AG04450 (cell line): ENCODE results near the gene GRM4. TPM values are rescaled to one million over a fixed set of nuclear protein-coding genes. Genes with fewer than 3 reads are reported as not detected.

Source experiments
- CTCF ChIA-PET: fragments of 300-600, 350-600 bp; formaldehyde crosslinking; extraction: SDS; loops from one replicate; lab custom pipeline; 2022; ENCODE audit warnings: antibody characterized with exemption, inconsistent platforms; lab: Charles Lee
- POLR2A ChIA-PET: fragments of 350-600 bp; formaldehyde crosslinking; extraction: SDS; loops from one replicate; lab custom pipeline; 2021; ENCODE audit warnings: antibody characterized with exemption, inconsistent platforms; lab: Yijun Ruan, JAX
- DNase-seq: peaks from one replicate; pipeline ENCODE4 v3.0.0-alpha.2; 2011; ENCODE audit warnings: low read depth, low spot score
- H3K27ac ChIP-seq: one replicate; pipeline ENCODE4 v1.5.1; 2012; ENCODE audit warnings: low read depth, low read length, control low read depth
- H3K27me3 ChIP-seq: one replicate; pipeline ENCODE4 v1.6.0; 2012; ENCODE audit warnings: low read length; ENCODE audit not compliant: control insufficient read depth, insufficient read depth
- H3K4me3 ChIP-seq: 2 replicates; pipeline ENCODE4 v1.5.1; 2011; ENCODE audit warnings: mild to moderate bottlenecking, low read depth, low read length, control low read depth
- H3K9me3 ChIP-seq: 2 replicates; pipeline ENCODE4 v1.5.1; 2012; ENCODE audit warnings: low read length; ENCODE audit not compliant: control insufficient read depth, insufficient read depth
- CTCF ChIP-seq: IDR thresholded peaks from 2 replicates; pipeline ENCODE4 v1.5.1; 2011; ENCODE audit warnings: low read depth, low read length, control low read depth, inconsistent platforms
- polyA plus RNA-seq: library from polyadenylated mRNA; depleted of rRNA; stranded (reverse); fragments of >200 nt; gene quantifications from 2 replicates; pipeline ENCODE4 v1.2.3, GENCODE V29; 2011

The GRM4 gene
- polyA plus RNA-seq, 1 experiment = not detected

DNA sequence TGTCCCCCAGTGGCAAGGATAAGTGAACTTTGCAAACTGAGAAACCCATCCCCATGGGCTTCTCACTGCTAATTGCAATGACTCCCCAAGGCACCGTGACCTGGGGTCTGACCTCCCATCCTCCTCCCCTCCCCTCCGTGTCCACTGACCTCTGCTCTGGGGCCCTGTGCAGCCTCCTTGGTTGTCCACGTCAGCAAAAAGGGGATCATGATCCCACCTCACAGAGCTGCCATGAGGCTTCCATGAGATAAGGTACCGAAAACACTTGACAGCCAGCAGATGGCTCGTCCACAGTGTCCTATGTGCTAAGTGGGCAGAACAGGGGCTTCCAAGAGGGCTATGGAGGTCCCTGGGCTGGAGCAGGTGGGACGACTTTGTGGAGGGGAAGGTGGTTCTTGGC is 104.5 kb downstream of the GRM4 start:
- CTCF ChIA-PET = interaction anchor here (1.9 kb wide), 1 partner anchor 14 kb away, joined by 11 read pairs; no protein-coding TSS in a partner anchor
- no peak for DNase-seq
- H3K9me3 ChIP-seq = no peaks in the 10 kb centered on the region; the same call in 1 of the 2 replicates
- peaks cover 10% of the 10 kb centered on the region for H3K27me3 ChIP-seq
- TF ChIP-seq CTCF = no peak
- POLR2A ChIA-PET = no interaction called here
- no peak overlapping the region for H3K4me3 ChIP-seq
- H3K27ac ChIP-seq = no peak overlapping the region

- Histone ChIP-seq H3K9me3 (no peaks in the 10 kb centered on the region; the same call in 1 of the 2 replicates), H3K27me3 (peaks cover 13% of the 10 kb centered on the region), H3K27ac (no peak overlapping the region), H3K4me3 (no peak overlapping the region)
- DNase-seq = no peak
- ChIA-PET POLR2A (no interaction called here), CTCF (no interaction called here)
- no peak for TF ChIP-seq CTCF
Observed at GRCh38 chr6:34039943-34040342, 105.9 kb downstream of the GRM4 start.

- no peak overlapping the region for H3K27ac ChIP-seq
- CTCF ChIA-PET = interaction anchor here (0.7 kb wide), 1 partner anchor 15 kb away, joined by 5 read pairs; no protein-coding TSS in a partner anchor
- POLR2A ChIA-PET = no interaction called here
- no peak for DNase-seq
- no peak for TF ChIP-seq CTCF
- H3K27me3 ChIP-seq = peaks cover 13% of the 10 kb centered on the region
- H3K4me3 ChIP-seq = no peak overlapping the region
- no peaks in the 10 kb centered on the region for H3K9me3 ChIP-seq
Observed at GRCh38 chr6:34037151-34037550, 108.7 kb downstream of the GRM4 start.

DNA sequence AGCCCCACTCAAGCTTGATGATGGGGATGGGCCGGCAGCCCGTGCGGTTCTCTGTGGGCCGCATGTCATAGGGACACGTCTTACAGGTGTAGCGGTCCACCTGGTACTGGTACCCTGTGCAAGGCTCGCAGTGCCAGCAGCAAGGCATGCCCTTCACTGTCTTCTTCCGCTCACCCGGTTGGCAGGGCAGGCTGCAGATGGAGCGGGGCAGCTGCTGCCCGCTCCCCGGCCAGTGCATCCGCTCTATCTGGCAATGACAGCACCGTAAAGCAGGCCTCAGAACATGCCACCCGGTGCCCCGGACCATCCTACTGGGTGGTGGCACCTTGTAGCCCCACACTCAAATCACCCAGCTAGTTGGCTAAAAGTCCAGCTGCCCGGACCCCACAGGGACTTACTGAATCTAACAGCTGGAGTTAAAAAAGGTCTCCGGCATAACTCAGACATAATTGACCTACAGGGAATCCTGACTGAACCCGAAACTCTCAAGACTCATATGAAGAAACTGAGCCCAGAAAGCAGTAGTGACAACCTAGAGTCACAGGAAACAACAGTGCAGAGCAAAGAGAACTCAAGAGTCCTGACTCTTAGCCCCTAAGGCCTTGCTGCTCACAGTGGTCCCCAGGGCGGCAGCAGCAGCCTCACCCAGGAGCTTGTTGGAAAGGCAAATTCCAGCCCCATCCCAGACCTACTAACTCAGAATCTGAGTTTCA is 109.4 kb downstream of the GRM4 start:
- DNase-seq = no peak
- H3K27me3 ChIP-seq = peaks cover 13% of the 10 kb centered on the region
- no peak overlapping the region for H3K4me3 ChIP-seq
- no peaks in the 10 kb centered on the region for H3K9me3 ChIP-seq
- CTCF ChIA-PET = no interaction called here
- no peak for TF ChIP-seq CTCF
- no peak overlapping the region for H3K27ac ChIP-seq
- POLR2A ChIA-PET = no interaction called here

- POLR2A ChIA-PET = no interaction called here
- Histone ChIP-seq H3K4me3 (no peak overlapping the region), H3K27me3 (peaks cover 14% of the 10 kb centered on the region), H3K27ac (no peak overlapping the region), H3K9me3 (no peaks in the 10 kb centered on the region)
- DNase-seq = no peak
- TF ChIP-seq CTCF = no peak
- CTCF ChIA-PET = no interaction called here
Observed at GRCh38 chr6:34035704-34036356, 110.1 kb downstream of the GRM4 start.
